Gastroesophageal sphincter (tissue), 3 donors: ENCODE results near the gene CCDC13.

Experiments used
- CTCF ChIP-seq, 4 experiments: fragments of 200-600 bp in 2 of 4; fragments of 450-650 bp in 2 of 4; sonication (generic) in 1 of 4; IDR thresholded peaks; one replicate each; pipeline ENCODE4 v1.5.1; 2017 to 2019; ENCODE audit warnings: antibody characterized with exemption in 4 of 4, mild to moderate bottlenecking in 2 of 4, moderate library complexity in 2 of 4
- EP300 ChIP-seq: sonication (generic); formaldehyde crosslinking; IDR thresholded peaks from one replicate; pipeline ENCODE4 v1.6.1; 2017; ENCODE audit warnings: antibody characterized with exemption, mild to moderate bottlenecking
- POLR2A ChIP-seq, 2 donors: fragments of 450-650 bp; IDR thresholded peaks; one replicate each; pipeline ENCODE4 v1.6.1; 2017; ENCODE audit warnings: antibody characterized with exemption in 2 of 2, mild to moderate bottlenecking in 2 of 2, moderate library complexity in 1 of 2
- POLR2AphosphoS5 ChIP-seq: sonication (generic); formaldehyde crosslinking; IDR thresholded peaks from one replicate; pipeline ENCODE4 v1.6.1; 2017; ENCODE audit warnings: antibody characterized with exemption

- TF ChIP-seq CTCF (IDR thresholded peaks at IDR 0.05) (no peak), POLR2AphosphoS5 (no peak), POLR2A (IDR thresholded peaks at IDR 0.05) (no peak), EP300 (no peak)
Measured at GRCh38 chr3:42820746-42821051, 47.6 kb upstream of the CCDC13 start.
